ENCODE data around the gene ZNF771. TPM values are rescaled to one million over a fixed set of nuclear protein-coding genes. Genes with fewer than 3 reads are reported as not detected.

ZNF771 gene
- total and polyA plus RNA-seq, 9 of the 15 experiments (the other 6 are each of a cell fraction or from before 2014, with no cell fraction given): 1.5 to 12.6 (median 4.4) TPM

- TF ChIP-seq ZBTB33 (CRISPR knock-in tag; IDR thresholded peaks at IDR 0.05): peak; percentile 39; the same call in 1 of the 2 replicates
- no peak for TF ChIP-seq ZNF778 (CRISPR knock-in tag; IDR thresholded peaks at IDR 0.05)
- TF ChIP-seq HMG20B (CRISPR knock-in tag; IDR thresholded peaks at IDR 0.05): no peak
- no peak for TF ChIP-seq BRD4 (IDR thresholded peaks at IDR 0.05)
- TF ChIP-seq LEF1 (IDR thresholded peaks at IDR 0.05): no peak
- TF ChIP-seq NEUROD1 (IDR thresholded peaks at IDR 0.05; ENCODE audit: borderline replicate concordance, low read depth, low read length, partially characterized antibody): peak; percentile 22
- no peak for TF ChIP-seq ZNF695 (CRISPR knock-in tag; IDR thresholded peaks at IDR 0.05)
- no peak for TF ChIP-seq ZNF511 (CRISPR knock-in tag; IDR thresholded peaks at IDR 0.05)
- TF ChIP-seq RBM15 (IDR thresholded peaks at IDR 0.05; ENCODE audit: insufficient read depth, low read length): no peak
- peak; percentile 88 for TF ChIP-seq ZFX (CRISPR knock-in tag; IDR thresholded peaks at IDR 0.05)
- no peak for TF ChIP-seq CEBPB (tag; IDR thresholded peaks at IDR 0.05)
- TF ChIP-seq NCOR1 (IDR thresholded peaks at IDR 0.05): 0 out of 2 replicates have a peak, but pooled peaks have one; percentile 10
- no peak for TF ChIP-seq ZNF644 (tag; IDR thresholded peaks at IDR 0.05; ENCODE audit: low read depth)
- TF ChIP-seq RBBP5 (IDR thresholded peaks at IDR 0.05; ENCODE audit: borderline replicate concordance, insufficient read depth, low read length, poor library complexity, severe bottlenecking): peak; percentile 55
- no peak for TF ChIP-seq POU5F1 (IDR thresholded peaks at IDR 0.05; ENCODE audit: borderline replicate concordance, low read depth, low read length, partially characterized antibody)
- no peak for TF ChIP-seq ZNF77 (CRISPR knock-in tag; IDR thresholded peaks at IDR 0.05)
- TF ChIP-seq TFE3 (CRISPR knock-in tag; IDR thresholded peaks at IDR 0.05): no peak
- no peak for TF ChIP-seq MEF2A (IDR thresholded peaks at IDR 0.05; ENCODE audit: control insufficient read depth, low read depth, low read length)
- no peak for TF ChIP-seq ZNF518B (CRISPR knock-in tag; IDR thresholded peaks at IDR 0.05)
- TF ChIP-seq CGGBP1 (CRISPR knock-in tag; IDR thresholded peaks at IDR 0.05): no peak
These were observed 12.0 kb upstream of the ZNF771 start, which contains the start of gene ZNF48 (continued) for GRCh38 chr16:30395155-30395991.

Measured in K562 (cell line).